ENCODE results near the gene PRKG1. TPM values are rescaled to one million over a fixed set of nuclear protein-coding genes. Genes with fewer than 3 reads are reported as not detected.

The PRKG1 gene
- total and polyA plus RNA-seq, 2 donors (not counting 1 experiment from before 2014, with no cell fraction given), result not detected

DNA sequence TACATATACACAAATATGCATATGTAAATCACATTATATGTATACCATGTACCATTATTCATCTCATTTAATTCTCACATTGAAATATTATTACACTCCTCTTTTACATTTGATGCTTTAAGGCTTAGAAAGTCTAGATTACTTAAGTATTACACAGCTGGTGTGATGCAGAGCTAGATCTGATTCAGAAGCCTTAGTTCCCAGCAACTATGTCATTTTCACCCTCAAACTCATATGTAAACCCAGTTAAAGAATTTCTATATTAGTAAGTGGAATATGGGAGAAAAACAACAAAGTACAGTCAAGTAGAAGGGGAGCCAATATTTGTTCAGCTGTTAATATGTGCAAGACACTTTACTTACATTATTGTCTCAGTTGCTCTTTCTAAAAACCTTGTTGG is 699.4 kb downstream of the PRKG1 start:
- H4K20me1 ChIP-seq (ENCODE audit: control insufficient read depth, insufficient read depth, low read length, poor library complexity, severe bottlenecking), result no peaks in the 10 kb centered on the region
- H3K4me3 ChIP-seq (ENCODE audit: control extremely low read depth in 1 of 5, extremely low read depth in 1 of 5, insufficient read depth in 1 of 5, low read depth in 2 of 5, low read length in 4 of 5), result no peak overlapping the region
- no peaks in the 10 kb centered on the region for H3K4me1 ChIP-seq (ENCODE audit: control insufficient read depth in 2 of 2, insufficient read depth in 2 of 2, low read length in 2 of 2)
- no peak overlapping the region for H2AFZ ChIP-seq (ENCODE audit: insufficient read depth, low read depth, low read length, poor library complexity, severe bottlenecking)
- H3K27me3 Mint-ChIP-seq, result no peaks in the 10 kb centered on the region
- H3K27ac Mint-ChIP-seq, result no peak overlapping the region
- POLR2A ChIA-PET, result no interaction called here
- no peaks in the 10 kb centered on the region for H3K4me1 Mint-ChIP-seq
- intact Hi-C loops (cut with micrococcal nuclease), result no loop called here
- H3K36me3 ChIP-seq (replicated peaks in 1 of 2; ENCODE audit: control extremely low read depth in 1 of 2, control insufficient read depth in 1 of 2, extremely low read depth in 1 of 2, insufficient read depth in 2 of 2, low read length in 1 of 2), result no peaks in the 10 kb centered on the region
- no peak overlapping the region for H3K27ac ChIP-seq (ENCODE audit: low read length in 2 of 2)
- H3K27me3 ChIP-seq (replicated peaks in 1 of 4; ENCODE audit: control extremely low read depth in 1 of 4, control insufficient read depth in 3 of 4, insufficient read depth in 4 of 4, low read length in 3 of 4), result no peaks in the 10 kb centered on the region
- no peaks in the 10 kb centered on the region for H3K9me3 Mint-ChIP-seq (ENCODE audit: insufficient read depth)
- ATAC-seq (ENCODE audit: low read depth) (no peak), DNase-seq (no peak)
- H3K9me3 ChIP-seq (ENCODE audit: control extremely low read depth in 1 of 3, control insufficient read depth in 2 of 3, insufficient read depth in 1 of 3, low read length in 2 of 3), result no peaks in the 10 kb centered on the region
- no peaks in the 10 kb centered on the region for H3K79me2 ChIP-seq (ENCODE audit: control insufficient read depth, insufficient read depth, low read length)
- CTCF ChIA-PET, result interaction anchor here (0.8 to 1.3 kb wide), 2 partner anchors 52 to 312 kb away, joined by 3 read pairs; no protein-coding TSS in a partner anchor
- H3K9ac ChIP-seq (ENCODE audit: low read length), result no peak overlapping the region
- TF ChIP-seq, protein P1, sequence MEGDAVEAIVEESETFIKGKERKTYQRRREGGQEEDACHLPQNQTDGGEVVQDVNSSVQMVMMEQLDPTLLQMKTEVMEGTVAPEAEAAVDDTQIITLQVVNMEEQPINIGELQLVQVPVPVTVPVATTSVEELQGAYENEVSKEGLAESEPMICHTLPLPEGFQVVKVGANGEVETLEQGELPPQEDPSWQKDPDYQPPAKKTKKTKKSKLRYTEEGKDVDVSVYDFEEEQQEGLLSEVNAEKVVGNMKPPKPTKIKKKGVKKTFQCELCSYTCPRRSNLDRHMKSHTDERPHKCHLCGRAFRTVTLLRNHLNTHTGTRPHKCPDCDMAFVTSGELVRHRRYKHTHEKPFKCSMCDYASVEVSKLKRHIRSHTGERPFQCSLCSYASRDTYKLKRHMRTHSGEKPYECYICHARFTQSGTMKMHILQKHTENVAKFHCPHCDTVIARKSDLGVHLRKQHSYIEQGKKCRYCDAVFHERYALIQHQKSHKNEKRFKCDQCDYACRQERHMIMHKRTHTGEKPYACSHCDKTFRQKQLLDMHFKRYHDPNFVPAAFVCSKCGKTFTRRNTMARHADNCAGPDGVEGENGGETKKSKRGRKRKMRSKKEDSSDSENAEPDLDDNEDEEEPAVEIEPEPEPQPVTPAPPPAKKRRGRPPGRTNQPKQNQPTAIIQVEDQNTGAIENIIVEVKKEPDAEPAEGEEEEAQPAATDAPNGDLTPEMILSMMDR (IDR thresholded peaks at IDR 0.05), result no peak
- TF ChIP-seq EZH2 (IDR thresholded peaks at IDR 0.05; ENCODE audit: borderline replicate concordance, insufficient read depth, low read depth, low read length, poor library complexity, severe bottlenecking), result no peak
- H3K4me3 Mint-ChIP-seq, result no peak overlapping the region
- no peak overlapping the region for H3K4me2 ChIP-seq (replicated peaks; ENCODE audit: low read depth, low read length, poor library complexity, severe bottlenecking)

DNA sequence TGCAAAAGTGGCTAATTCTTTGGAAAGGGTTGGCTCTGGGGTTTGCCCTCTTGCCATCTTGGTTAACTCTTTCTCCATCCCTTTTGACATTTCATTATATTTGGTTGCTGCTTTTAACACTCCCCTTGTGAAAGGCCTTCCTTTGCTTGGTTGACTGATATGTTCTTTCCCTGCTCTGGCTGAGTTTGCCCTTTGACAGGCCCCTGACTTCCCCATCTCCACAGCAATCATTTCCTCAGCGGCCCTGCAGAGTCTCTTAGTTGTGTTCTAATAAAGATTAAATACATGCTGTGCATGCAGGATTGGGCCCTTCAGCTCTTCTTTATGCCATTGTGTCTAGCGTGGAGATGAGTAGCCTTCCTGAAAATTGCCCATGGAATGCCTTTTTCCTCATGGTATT is 709.7 kb downstream of the PRKG1 start:
- ATAC-seq (ENCODE audit: low read depth), result no peak
- POLR2A ChIA-PET, result no interaction called here

More for the DNA sequence above, 709.7 kb downstream of the PRKG1 start:
- no peaks in the 10 kb centered on the region for H3K9me3 Mint-ChIP-seq (ENCODE audit: insufficient read depth)
- no peaks in the 10 kb centered on the region for H3K27me3 ChIP-seq (replicated peaks in 1 of 4; ENCODE audit: control extremely low read depth in 1 of 4, control insufficient read depth in 3 of 4, insufficient read depth in 4 of 4, low read length in 3 of 4)
- H4K20me1 ChIP-seq (ENCODE audit: control insufficient read depth, insufficient read depth, low read length, poor library complexity, severe bottlenecking), result no peaks in the 10 kb centered on the region
- H3K27ac ChIP-seq (ENCODE audit: low read length in 2 of 2), result no peak overlapping the region
- H3K4me1 ChIP-seq (ENCODE audit: control insufficient read depth in 2 of 2, insufficient read depth in 2 of 2, low read length in 2 of 2), result no peaks in the 10 kb centered on the region
- H3K4me3 ChIP-seq (ENCODE audit: control extremely low read depth in 1 of 5, extremely low read depth in 1 of 5, insufficient read depth in 1 of 5, low read depth in 2 of 5, low read length in 4 of 5), result no peak overlapping the region
- no peak for TF ChIP-seq EZH2 (IDR thresholded peaks at IDR 0.05; ENCODE audit: borderline replicate concordance, insufficient read depth, low read depth, low read length, poor library complexity, severe bottlenecking)
- TF ChIP-seq, protein P1 (IDR thresholded peaks at IDR 0.05), result no peak
- 57% methylated on average over 1 of the region's 2 CpGs for WGBS (ENCODE audit: insufficient coverage)
- no peaks in the 10 kb centered on the region for H3K4me1 Mint-ChIP-seq
- no peak overlapping the region for H3K9ac ChIP-seq (ENCODE audit: low read length)
- intact Hi-C loops (cut with micrococcal nuclease), result no loop called here
- no peak overlapping the region for H3K27ac Mint-ChIP-seq
- no peaks in the 10 kb centered on the region for H3K27me3 Mint-ChIP-seq
- no peak overlapping the region for H2AFZ ChIP-seq (ENCODE audit: insufficient read depth, low read depth, low read length, poor library complexity, severe bottlenecking)
- no peaks in the 10 kb centered on the region for H3K9me3 ChIP-seq (ENCODE audit: control extremely low read depth in 1 of 3, control insufficient read depth in 2 of 3, insufficient read depth in 1 of 3, low read length in 2 of 3)
- CTCF ChIA-PET, result no interaction called here
- no peak overlapping the region for H3K4me3 Mint-ChIP-seq
- no peak for DNase-seq
- H3K36me3 ChIP-seq (replicated peaks in 1 of 2; ENCODE audit: control extremely low read depth in 1 of 2, control insufficient read depth in 1 of 2, extremely low read depth in 1 of 2, insufficient read depth in 2 of 2, low read length in 1 of 2), result no peaks in the 10 kb centered on the region
- no peaks in the 10 kb centered on the region for H3K79me2 ChIP-seq (ENCODE audit: control insufficient read depth, insufficient read depth, low read length)
- H3K4me2 ChIP-seq (replicated peaks; ENCODE audit: low read depth, low read length, poor library complexity, severe bottlenecking), result no peak overlapping the region

Data from B cell (primary cell).